Heart left ventricle (tissue), 13 donors: ENCODE data around the gene HCFC2.

Source experiments
- POLR2A ChIP-seq, 2 donors: fragments of 450-650 bp; IDR thresholded peaks; one replicate each; pipeline ENCODE4 v1.6.1; 2017; ENCODE audit warnings: antibody characterized with exemption in 2 of 2, mild to moderate bottlenecking in 2 of 2, moderate library complexity in 2 of 2
- TF ChIP-seq, protein P1 (sequence below), 12 donors: fragments of 200-600 bp; sonication (generic) in 4 of 12; IDR thresholded peaks; one replicate each; pipeline versions ENCODE4 v1.5.0 to v1.8.0; 2018 to 2022; ENCODE audit warnings: antibody characterized with exemption in 12 of 12, mild to moderate bottlenecking in 5 of 12
- donor health status: ischemic (EF 13 %, LVEDD 7.1; RV severe dilation, severe dysfunction).
- donor health status: DM: no; HTN: yes; CAD: no.
- donor health status: DM: no; HTN: no; CAD: no.
- donor health status: ischemic (EF 25% LVEDD 6.9; RV normal size, moderate dysfunction).
- donor health status: ischemic (EF 25% LVEDD 5.7; RV mildly dilated, moderate dysfunction).
- donor health status: ischemic (EF 35%, LVEDD 5.7; RV mildly dilated, moderate dysfunction).
- donor health status: nonischemic (EF 11% LVEDD 7.7; RV severe dilation, severe dysfunction).
- donor health status: DM: yes; HTN: yes; CAD: no.
- donor health status: PGD.
- donor health status: ischemic (EF 29% LVEDD 5.4; RV normal size, mild dysfunction).
- donor health status: nonischemic (EF 23%, LVEDD 6.1; RV moderate dilation, normal function).

DNA sequence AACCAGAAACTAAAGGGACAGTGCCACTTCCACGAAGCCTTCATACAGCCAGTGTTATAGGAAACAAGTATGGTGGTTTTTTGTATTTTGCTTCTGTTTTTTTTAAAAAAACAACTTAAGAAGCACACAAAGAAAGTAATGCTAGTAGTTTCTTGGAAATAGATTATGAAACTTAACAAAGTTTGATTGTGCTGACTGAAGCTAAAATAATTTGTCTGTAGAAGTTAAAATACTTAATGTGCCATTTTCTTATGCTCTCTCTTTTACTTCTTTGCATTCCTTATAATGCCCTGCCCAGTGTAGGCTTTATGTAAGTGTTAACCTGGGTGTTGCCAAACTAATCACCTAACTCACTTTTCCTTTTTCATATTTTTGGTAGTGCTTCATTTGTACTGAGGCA, 16.4 kb downstream of the HCFC2 start:
- TF ChIP-seq, protein P1, sequence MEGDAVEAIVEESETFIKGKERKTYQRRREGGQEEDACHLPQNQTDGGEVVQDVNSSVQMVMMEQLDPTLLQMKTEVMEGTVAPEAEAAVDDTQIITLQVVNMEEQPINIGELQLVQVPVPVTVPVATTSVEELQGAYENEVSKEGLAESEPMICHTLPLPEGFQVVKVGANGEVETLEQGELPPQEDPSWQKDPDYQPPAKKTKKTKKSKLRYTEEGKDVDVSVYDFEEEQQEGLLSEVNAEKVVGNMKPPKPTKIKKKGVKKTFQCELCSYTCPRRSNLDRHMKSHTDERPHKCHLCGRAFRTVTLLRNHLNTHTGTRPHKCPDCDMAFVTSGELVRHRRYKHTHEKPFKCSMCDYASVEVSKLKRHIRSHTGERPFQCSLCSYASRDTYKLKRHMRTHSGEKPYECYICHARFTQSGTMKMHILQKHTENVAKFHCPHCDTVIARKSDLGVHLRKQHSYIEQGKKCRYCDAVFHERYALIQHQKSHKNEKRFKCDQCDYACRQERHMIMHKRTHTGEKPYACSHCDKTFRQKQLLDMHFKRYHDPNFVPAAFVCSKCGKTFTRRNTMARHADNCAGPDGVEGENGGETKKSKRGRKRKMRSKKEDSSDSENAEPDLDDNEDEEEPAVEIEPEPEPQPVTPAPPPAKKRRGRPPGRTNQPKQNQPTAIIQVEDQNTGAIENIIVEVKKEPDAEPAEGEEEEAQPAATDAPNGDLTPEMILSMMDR (IDR thresholded peaks at IDR 0.05) = no peak
- TF ChIP-seq POLR2A (IDR thresholded peaks at IDR 0.05) = no peak
